H1 (cell line): ENCODE measurements around the gene HOXB6. TPM values are rescaled to one million over a fixed set of nuclear protein-coding genes. Genes with fewer than 3 reads are reported as not detected.

Experiments used
- CTCF ChIA-PET: fragments of 300-600 bp; sonication (Branson Sonifier 250); formaldehyde crosslinking; loops from one replicate; lab custom pipeline; 2021; ENCODE audit not compliant: partially characterized antibody; lab: Charles Lee
- POLR2A ChIA-PET: fragments of 300-600 bp; sonication (Branson Sonifier 250); formaldehyde crosslinking; loops from one replicate; lab custom pipeline; 2021; ENCODE audit warnings: inconsistent platforms; ENCODE audit not compliant: partially characterized antibody; lab: Charles Lee
- DNase-seq, 2 experiments: peaks; one replicate each; pipeline versions ENCODE4 v3.0.0 to v3.0.0-alpha.2; 2010 to 2022; ENCODE audit warnings: low spot score in 2 of 2, low read depth in 1 of 2, mixed read lengths in 1 of 2
- FAIRE-seq: peaks from 2 replicates; lab custom pipeline; 2011; peaks lifted over from hg19 to GRCh38; lab: Jason Lieb, UNC
- H2AFZ ChIP-seq: 2 replicates; pipeline ENCODE4 v1.8.1; 2012; ENCODE audit warnings: low read length, inconsistent platforms
- H2AK5ac ChIP-seq: 2 replicates; pipeline ENCODE4 v1.6.1; 2013; ENCODE audit warnings: low read depth, low read length
- H2BK120ac ChIP-seq: replicated peaks from 2 replicates; pipeline ENCODE3; 2013; ENCODE audit warnings: low read depth, low read length, inconsistent platforms
- H2BK12ac ChIP-seq: 2 replicates; pipeline ENCODE4 v1.6.1; 2013; ENCODE audit warnings: low read depth, low read length
- H2BK15ac ChIP-seq: 2 replicates; pipeline ENCODE4 v1.6.1; 2013; ENCODE audit warnings: low read length
- H2BK20ac ChIP-seq: 2 replicates; pipeline ENCODE4 v1.6.1; 2013; ENCODE audit warnings: low read length
- H2BK5ac ChIP-seq: 2 replicates; pipeline ENCODE4 v1.6.1; 2013; ENCODE audit warnings: low read depth, low read length
- H3K14ac ChIP-seq: 2 replicates; pipeline ENCODE4 v1.6.1; 2013; ENCODE audit warnings: inconsistent platforms; ENCODE audit not compliant: insufficient read length
- H3K18ac ChIP-seq: 2 replicates; pipeline ENCODE4 v1.6.1; 2013; ENCODE audit warnings: low read length; ENCODE audit errors: extremely low read depth
- H3K23ac ChIP-seq: 2 replicates; pipeline ENCODE4 v1.6.1; 2013; ENCODE audit warnings: inconsistent platforms; ENCODE audit not compliant: insufficient read length
- H3K23me2 ChIP-seq: 2 replicates; pipeline ENCODE4 v1.6.1; 2013; ENCODE audit warnings: low read depth, low read length
- H3K27ac ChIP-seq: 2 replicates; pipeline ENCODE4 v1.6.1; 2011; ENCODE audit warnings: low read depth, low read length, inconsistent platforms
- H3K27me3 ChIP-seq, 4 experiments: replicated peaks in 1 of 4; 1 replicate in 1 of 4; 2 replicates in 3 of 4; pipeline versions ENCODE4 v1.6.1 to v1.8.1; 2011 to 2013; ENCODE audit warnings: low read length in 3 of 4, mild to moderate bottlenecking in 3 of 4, inconsistent platforms in 2 of 4, mixed read lengths in 2 of 4, moderate library complexity in 1 of 4; ENCODE audit not compliant: control insufficient read depth in 3 of 4, insufficient read depth in 3 of 4; ENCODE audit errors: extremely low read depth in 1 of 4
- H3K36me3 ChIP-seq, 4 experiments: 2 replicates each; pipeline versions ENCODE4 v1.6.1 to v1.8.1; 2011 to 2013; ENCODE audit warnings: mild to moderate bottlenecking in 4 of 4, low read length in 3 of 4, moderate library complexity in 2 of 4, control low read depth in 1 of 4, inconsistent platforms in 1 of 4; ENCODE audit not compliant: insufficient read depth in 4 of 4, control insufficient read depth in 2 of 4
- H3K4ac ChIP-seq: replicated peaks from 2 replicates; pipeline ENCODE3; 2013; ENCODE audit warnings: low read length, low read depth, mixed read lengths, inconsistent platforms; ENCODE audit not compliant: insufficient read length
- H3K4me1 ChIP-seq, 4 experiments: replicated peaks in 1 of 4; 1 replicate in 1 of 4; 2 replicates in 3 of 4; pipeline versions ENCODE4 v1.6.1 to v1.8.1; 2011 to 2013; ENCODE audit warnings: low read length in 3 of 4, inconsistent platforms in 2 of 4, mixed read lengths in 1 of 4; ENCODE audit not compliant: insufficient read depth in 4 of 4, control insufficient read depth in 3 of 4
- H3K4me2 ChIP-seq, 2 experiments: 2 replicates each; pipeline versions ENCODE4 v1.6.1 to v1.8.1; 2011 to 2013; ENCODE audit warnings: low read depth in 2 of 2, low read length in 2 of 2, control low read depth in 1 of 2, inconsistent platforms in 1 of 2, mild to moderate bottlenecking in 1 of 2; ENCODE audit not compliant: insufficient read depth in 1 of 2
- H3K4me3 ChIP-seq, 4 experiments: fragments of 200-600, 300-600 bp in 1 of 4; sonication (generic), shearing (Covaris generic), sonication (Bioruptor Twin) in 1 of 4; 2 replicates each; pipeline versions ENCODE4 v1.5.1 to v1.8.1; 2011 to 2016; ENCODE audit warnings: low read length in 4 of 4, low read depth in 3 of 4, control low read depth in 2 of 4, inconsistent platforms in 2 of 4, mild to moderate bottlenecking in 2 of 4, mixed read lengths in 1 of 4, moderate library complexity in 1 of 4; ENCODE audit not compliant: insufficient read depth in 2 of 4; ENCODE audit errors: extremely low read depth in 1 of 4
- H3K56ac ChIP-seq: replicated peaks from 2 replicates; pipeline ENCODE3; 2013; ENCODE audit warnings: low read depth, mild to moderate bottlenecking, mixed read lengths, low read length, inconsistent platforms; ENCODE audit not compliant: insufficient read length
- H3K79me1 ChIP-seq: 2 replicates; pipeline ENCODE4 v1.6.1; 2013; ENCODE audit warnings: low read depth, low read length, control low read depth
- H3K79me2 ChIP-seq, 2 experiments: 2 replicates each; pipeline versions ENCODE4 v1.6.1 to v1.8.1; 2012 to 2013; ENCODE audit warnings: low read length in 2 of 2, mild to moderate bottlenecking in 2 of 2, inconsistent platforms in 1 of 2; ENCODE audit not compliant: insufficient read depth in 2 of 2, control insufficient read depth in 1 of 2
- H3K9ac ChIP-seq, 4 experiments: replicated peaks in 1 of 4; 1 replicate in 1 of 4; 2 replicates in 3 of 4; pipeline versions ENCODE4 v1.6.1 to v1.8.1; 2011 to 2013; ENCODE audit warnings: low read depth in 3 of 4, low read length in 3 of 4, control low read depth in 2 of 4, mild to moderate bottlenecking in 2 of 4, moderate library complexity in 2 of 4, inconsistent platforms in 1 of 4; ENCODE audit errors: extremely low read depth in 1 of 4
- H3K9me3 ChIP-seq, 2 experiments: 2 replicates each; pipeline versions ENCODE4 v1.6.1 to v1.8.1; 2012 to 2013; ENCODE audit warnings: mild to moderate bottlenecking in 2 of 2, moderate library complexity in 2 of 2, control low read depth in 1 of 2, inconsistent platforms in 1 of 2, low read depth in 1 of 2, low read length in 1 of 2, mixed read lengths in 1 of 2; ENCODE audit not compliant: insufficient read depth in 2 of 2
- H4K20me1 ChIP-seq, 2 experiments: replicated peaks in 1 of 2; 2 replicates each; pipeline versions ENCODE3 to v1.8.1; 2011 to 2013; ENCODE audit warnings: inconsistent platforms in 2 of 2, low read length in 2 of 2, mild to moderate bottlenecking in 1 of 2; ENCODE audit not compliant: insufficient read depth in 2 of 2, control insufficient read depth in 1 of 2
- H4K5ac ChIP-seq: 2 replicates; pipeline ENCODE4 v1.6.1; 2013; ENCODE audit warnings: low read length, low read depth, mixed read lengths, inconsistent platforms; ENCODE audit not compliant: insufficient read length
- H4K8ac ChIP-seq: 2 replicates; pipeline ENCODE4 v1.8.0; 2013; ENCODE audit warnings: mild to moderate bottlenecking, moderate library complexity, low read length, inconsistent platforms; ENCODE audit not compliant: insufficient read depth; ENCODE audit errors: extremely low read depth
- H4K91ac ChIP-seq: replicated peaks from 2 replicates; pipeline ENCODE3; 2013; ENCODE audit warnings: low read length, mixed read lengths, inconsistent platforms; ENCODE audit not compliant: insufficient read length
- CBX8 ChIP-seq: fragments of 300-800, 300-1000 bp; sonication (generic); IDR thresholded peaks from 2 replicates; pipeline ENCODE4 v1.7.1; 2016; ENCODE audit warnings: low read depth, low read length, borderline replicate concordance
- SUZ12 ChIP-seq: fragments of 200-600 bp; sonication (generic); IDR thresholded peaks from 2 replicates; pipeline ENCODE4 v1.6.1; 2012; ENCODE audit warnings: mild to moderate bottlenecking, inconsistent platforms, low read length, moderate library complexity, mixed read lengths
- TCF12 ChIP-seq: IDR thresholded peaks from 2 replicates; pipeline ENCODE4 v1.6.1; 2011; ENCODE audit warnings: low read depth, mild to moderate bottlenecking, low read length
- WGBS, 2 experiments: shearing (Covaris generic) in 1 of 2; methylation state at CpG; one replicate each; pipeline versions ENCODE4 v1.1.6 to v1.1.7; 2013 to 2015; ENCODE audit warnings: low lambda C conversion rate in 2 of 2, mixed read lengths in 2 of 2, inconsistent platforms in 1 of 2, low coverage in 1 of 2, missing lambda C conversion rate in 1 of 2; ENCODE audit not compliant: insufficient replicate concordance in 2 of 2, insufficient coverage in 1 of 2, insufficient read length in 1 of 2; ENCODE audit errors: extremely low coverage in 1 of 2, missing lambda C conversion rate in 1 of 2; 5-methylcytosine and 5-hydroxymethylcytosine counted together
- polyA plus RNA-seq, 7 experiments: library from polyadenylated mRNA; depleted of rRNA in 3 of 7; stranded (reverse) in 5 of 7; unstranded in 2 of 7; fragments of >200 nt in 5 of 7; fragments of 200-250 nt in 2 of 7; gene quantifications; 1 replicate in 5 of 7; 2 replicates in 1 of 7; 4 replicates in 1 of 7; pipeline versions ENCODE4 v1.2.1 to v1.2.3, GENCODE V29; 2011 to 2013; ENCODE audit warnings: missing spikeins in 2 of 7, mixed read lengths in 2 of 7
- total RNA-seq: library from RNA; stranded (reverse); fragmentation: NEBNext Ultra II Directional; extraction: Animal tissue kit (Norgen Biotek cat#: 25700); gene quantifications from 2 replicates; pipeline ENCODE4 v1.2.1, GENCODE V29; 2021

The HOXB6 gene
- total and polyA plus RNA-seq, 2 of the 8 experiments (the other 6 are each of a cell fraction or from before 2014, with no cell fraction given), result not detected

- Histone ChIP-seq H3K4me3 (no peak overlapping the region), H3K4ac (no peak overlapping the region), H4K8ac (no peak overlapping the region), H4K91ac (no peak overlapping the region), H2BK12ac (no peak overlapping the region), H2BK15ac (no peak overlapping the region), H3K9ac (no peak overlapping the region), H3K27me3 (peaks cover 99 to 100% (median 100%) of the 10 kb centered on the region in 4 experiments), H3K79me2 (no peaks in the 10 kb centered on the region), H2BK20ac (no peak overlapping the region), H4K20me1 (peaks cover 9 to 46% of the 10 kb centered on the region in 2 experiments), H3K14ac (no peak overlapping the region), H3K18ac (no peak overlapping the region), H3K23ac (no peak overlapping the region), H2BK5ac (no peak overlapping the region), H4K5ac (no peak overlapping the region), H3K36me3 (no peaks in the 10 kb centered on the region; a peak in 1 of 8 replicates), H2BK120ac (no peak overlapping the region), H3K4me2 (no peak overlapping the region), H3K79me1 (no peaks in the 10 kb centered on the region), H3K9me3 (no peaks in the 10 kb centered on the region), H2AFZ (no peak overlapping the region), H3K23me2 (peaks cover 4% of the 10 kb centered on the region; the same call in 1 of the 2 replicates), H3K4me1 (peaks cover 0 to 8% (median 4%) of the 10 kb centered on the region in 4 experiments; a peak in 5 of 7 replicates), H3K56ac (no peak overlapping the region), H3K27ac (no peak overlapping the region), H2AK5ac (no peak overlapping the region)
- FAIRE-seq (no peak), DNase-seq (no peak)
- ChIA-PET POLR2A (interaction anchor here (1.8 kb wide), 1 partner anchor 13 kb away, joined by 8 read pairs; no protein-coding TSS in a partner anchor), CTCF (interaction anchor here (0.5 to 4.8 kb wide), 7 partner anchors 10 to 527 kb away, joined by 3 to 32 read pairs (median 5); partner anchors contain the start of gene HOXB5)
- TF ChIP-seq CBX8 (peak; percentile 16; the same call in 1 of the 2 replicates), SUZ12 (peak; percentile 29; the same call in 1 of the 2 replicates), TCF12 (no peak)
- WGBS, 2 experiments, result 7% methylated on average over 3 of the region's 3 CpGs; no CpG with 5 or more reads in 1 of the 2 experiments
Observed at GRCh38 chr17:48569240-48569582, 35.6 kb downstream of the HOXB6 start.
